K562 (cell line): ENCODE data around the gene CERS6. TPM values are rescaled to one million over a fixed set of nuclear protein-coding genes. Genes with fewer than 3 reads are reported as not detected.

Experiments used
- BMI1 ChIP-seq: fragments of 150-350 bp; IDR thresholded peaks from 2 replicates; pipeline ENCODE4 v1.6.1; 2014; ENCODE audit warnings: low read length
- DDX20 ChIP-seq: fragments of 450-650 bp; IDR thresholded peaks from 2 replicates; pipeline ENCODE4 v1.6.1; 2016; ENCODE audit warnings: missing genetic modification characterization, low read depth, mild to moderate bottlenecking, missing compliant biosample characterization, moderate library complexity
- DMBX1 ChIP-seq: fragments of 250-450 bp; sonication (Bioruptor Pico); IDR thresholded peaks from 2 replicates; pipeline ENCODE4 v1.8.0; 2022; ENCODE audit warnings: inconsistent platforms, mild to moderate bottlenecking, moderate library complexity, borderline replicate concordance
- ELF2 ChIP-seq: fragments of 250-450 bp; sonication (Bioruptor Pico); IDR thresholded peaks from 2 replicates; pipeline ENCODE4 v1.5.0; 2021; ENCODE audit warnings: mild to moderate bottlenecking
- GTF2A2 ChIP-seq: IDR thresholded peaks from 2 replicates; pipeline ENCODE4 v1.6.1; 2016; ENCODE audit warnings: mild to moderate bottlenecking, missing genetic modification characterization, missing compliant biosample characterization
- GTF2B ChIP-seq: IDR thresholded peaks from 2 replicates; pipeline ENCODE4 v1.6.1; 2011; ENCODE audit not compliant: insufficient read length; ENCODE audit errors: extremely low read depth
- HCFC1 ChIP-seq: IDR thresholded peaks from 2 replicates; pipeline ENCODE4 v1.6.1; 2012; ENCODE audit warnings: low read depth, low read length, improper control_type of control experiment
- HNRNPK ChIP-seq: fragments of 200-400 bp; formaldehyde crosslinking; IDR thresholded peaks from one replicate; pipeline ENCODE4 v1.6.1; 2018; ENCODE audit warnings: mild to moderate bottlenecking, low read depth, low read length; ENCODE audit not compliant: poor library complexity, severe bottlenecking
- ILF3 ChIP-seq: fragments of 450-650 bp; IDR thresholded peaks from 2 replicates; pipeline ENCODE4 v1.6.1; 2018; ENCODE audit warnings: antibody characterized with exemption, mild to moderate bottlenecking, moderate library complexity, borderline replicate concordance
- POLR2G ChIP-seq: fragments of 200-400 bp; formaldehyde crosslinking; IDR thresholded peaks from 2 replicates; pipeline ENCODE4 v1.6.1; 2017; ENCODE audit warnings: low read depth, mild to moderate bottlenecking, antibody characterized with exemption, low read length, moderate library complexity
- POLR3G ChIP-seq: IDR thresholded peaks from 2 replicates; pipeline ENCODE4 v1.6.1; 2011; ENCODE audit not compliant: insufficient read length, insufficient replicate concordance; ENCODE audit errors: extremely low read depth
- STAG1 ChIP-seq: sonication (generic); formaldehyde crosslinking; IDR thresholded peaks from 2 replicates; pipeline ENCODE4 v1.5.0; 2020; ENCODE audit warnings: missing genetic modification reagents, borderline replicate concordance
- STAT6 ChIP-seq: sonication (generic); formaldehyde crosslinking; IDR thresholded peaks from 2 replicates; pipeline ENCODE4 v1.8.1; 2023; ENCODE audit warnings: mild to moderate bottlenecking, missing genetic modification reagents
- TCFL5 ChIP-seq: fragments of 250-450 bp; sonication (Bioruptor Pico); conservative IDR thresholded peaks from 2 replicates; pipeline ENCODE4 v1.6.1; 2021; ENCODE audit warnings: mild to moderate bottlenecking, moderate library complexity, matching md5 sums
- ZNF274 ChIP-seq: IDR thresholded peaks from 2 replicates; pipeline ENCODE4 v1.6.1; 2011; ENCODE audit warnings: low read depth, mild to moderate bottlenecking, low read length, moderate library complexity, borderline replicate concordance
- ZNF282 ChIP-seq: sonication (generic); formaldehyde crosslinking; IDR thresholded peaks from 2 replicates; pipeline ENCODE4 v1.8.1; 2023; ENCODE audit warnings: missing genetic modification reagents
- ZNF589 ChIP-seq: fragments of 200-800 bp; sonication (Bioruptor generic); IDR thresholded peaks from 2 replicates; pipeline ENCODE4 v1.6.1; 2016; ENCODE audit warnings: low read depth, missing genetic modification characterization, missing compliant biosample characterization
- polyA plus RNA-seq, 8 experiments: library from polyadenylated mRNA; depleted of rRNA in 4 of 8; stranded (reverse) in 5 of 8; unstranded in 3 of 8; fragments of >200 nt; fragmentation: Nextera tagmentation in 2 of 8; fragmentation: Illumina TruSeq in 1 of 8; extraction: Ambion mirVana in 2 of 8; extraction: Trizol in 1 of 8; gene quantifications; 2 replicates each; pipeline versions ENCODE4 v1.2.1 to v1.2.3, GENCODE V29; 2011 to 2014; ENCODE audit warnings: inconsistent platforms in 1 of 8, missing spikeins in 1 of 8
- total RNA-seq, 7 experiments: library from RNA; depleted of rRNA in 6 of 7; stranded (reverse); fragments of >200 nt in 6 of 7; fragmentation: Illumina TruSeq in 2 of 7; extraction: Trizol in 2 of 7; gene quantifications; 2 replicates each; pipeline versions ENCODE4 v1.2.1 to v1.2.3, GENCODE V29; 2011 to 2021; ENCODE audit warnings: low replicate concordance in 1 of 7
- TF ChIP-seq, protein P1 (sequence below): fragments of 250-450 bp; sonication (Bioruptor Pico); IDR thresholded peaks from 2 replicates; pipeline ENCODE4 v1.8.0; 2022; ENCODE audit warnings: moderate library complexity, mild to moderate bottlenecking, inconsistent platforms
- TF ChIP-seq, protein P2 (sequence below), 2 experiments: IDR thresholded peaks; 2 replicates each; pipeline ENCODE4 v1.6.1; 2011; ENCODE audit warnings: borderline replicate concordance in 1 of 2, control low read depth in 1 of 2, low read depth in 1 of 2, low read length in 1 of 2, mild to moderate bottlenecking in 1 of 2, mixed read lengths in 1 of 2, moderate library complexity in 1 of 2; ENCODE audit not compliant: insufficient read depth in 1 of 2, insufficient read length in 1 of 2, poor library complexity in 1 of 2, severe bottlenecking in 1 of 2; ENCODE audit errors: extremely low read depth in 1 of 2

Gene CERS6
- total and polyA plus RNA-seq, 9 of the 15 experiments (the other 6 are each of a cell fraction or from before 2014, with no cell fraction given) = 1.6 to 13.6 (median 11.4) TPM

DNA sequence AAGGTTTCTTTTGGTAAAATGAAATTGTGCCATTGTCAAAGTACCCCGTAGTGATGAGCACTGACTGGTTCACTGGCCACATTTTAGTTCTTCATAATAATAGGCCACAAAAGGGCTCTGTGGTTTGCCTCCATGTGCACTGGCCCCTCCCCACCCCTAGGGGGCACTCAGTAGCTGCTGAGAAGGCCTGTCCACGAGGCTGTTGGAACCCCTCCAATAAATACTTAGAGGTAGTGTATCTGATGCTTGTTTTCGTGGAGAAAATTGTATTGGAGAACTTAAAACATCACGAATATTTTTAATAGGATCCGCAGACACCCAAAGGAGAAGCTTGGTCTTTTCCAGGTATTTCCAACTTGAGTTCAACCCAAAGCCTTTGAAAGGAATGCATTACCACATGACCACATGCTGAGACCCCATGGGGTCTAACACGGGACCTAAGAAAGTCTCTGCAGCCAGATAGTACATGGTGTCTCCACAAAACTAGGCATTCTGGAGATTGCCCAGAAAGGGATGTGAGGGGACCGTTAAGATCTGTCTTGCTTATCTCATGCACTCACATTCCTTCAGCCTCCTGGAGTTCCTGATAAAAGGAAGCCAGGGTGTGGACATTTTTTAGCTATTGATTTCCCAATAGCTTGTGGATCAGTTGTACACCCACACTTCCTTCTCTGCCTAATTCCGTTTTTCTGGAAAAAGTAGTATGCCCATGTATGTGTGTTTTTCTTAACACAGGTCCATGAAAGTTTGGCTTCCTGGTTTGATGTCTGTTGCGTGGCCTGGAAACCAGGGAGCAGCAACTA is 317.8 kb downstream of the CERS6 start (continued):
- TF ChIP-seq, protein P1, sequence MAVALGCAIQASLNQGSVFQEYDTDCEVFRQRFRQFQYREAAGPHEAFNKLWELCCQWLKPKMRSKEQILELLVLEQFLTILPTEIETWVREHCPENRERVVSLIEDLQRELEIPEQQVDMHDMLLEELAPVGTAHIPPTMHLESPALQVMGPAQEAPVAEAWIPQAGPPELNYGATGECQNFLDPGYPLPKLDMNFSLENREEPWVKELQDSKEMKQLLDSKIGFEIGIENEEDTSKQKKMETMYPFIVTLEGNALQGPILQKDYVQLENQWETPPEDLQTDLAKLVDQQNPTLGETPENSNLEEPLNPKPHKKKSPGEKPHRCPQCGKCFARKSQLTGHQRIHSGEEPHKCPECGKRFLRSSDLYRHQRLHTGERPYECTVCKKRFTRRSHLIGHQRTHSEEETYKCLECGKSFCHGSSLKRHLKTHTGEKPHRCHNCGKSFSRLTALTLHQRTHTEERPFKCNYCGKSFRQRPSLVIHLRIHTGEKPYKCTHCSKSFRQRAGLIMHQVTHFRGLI (CRISPR knock-in tag) = no peak; the same call in 1 of the 2 replicates
- TF ChIP-seq, protein P2, sequence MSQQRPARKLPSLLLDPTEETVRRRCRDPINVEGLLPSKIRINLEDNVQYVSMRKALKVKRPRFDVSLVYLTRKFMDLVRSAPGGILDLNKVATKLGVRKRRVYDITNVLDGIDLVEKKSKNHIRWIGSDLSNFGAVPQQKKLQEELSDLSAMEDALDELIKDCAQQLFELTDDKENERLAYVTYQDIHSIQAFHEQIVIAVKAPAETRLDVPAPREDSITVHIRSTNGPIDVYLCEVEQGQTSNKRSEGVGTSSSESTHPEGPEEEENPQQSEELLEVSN (IDR thresholded peaks at IDR 0.05; ENCODE audit: borderline replicate concordance in 1 of 2, extremely low read depth in 1 of 2, insufficient read depth in 1 of 2, insufficient read length in 1 of 2, low read depth in 1 of 2, low read length in 1 of 2, poor library complexity in 1 of 2, severe bottlenecking in 1 of 2) = peak; percentile 45 to 61
- TF ChIP-seq DMBX1 = peak; percentile 80
- TF ChIP-seq DDX20 (tag) = peak; percentile 60; the same call in 1 of the 2 replicates
- TF ChIP-seq ZNF589 = peak; percentile 92
- TF ChIP-seq ZNF274 = peak; percentile 72; the same call in 1 of the 2 replicates
- peak; percentile 86; the same call in 1 of the 2 replicates for TF ChIP-seq ILF3
- TF ChIP-seq HCFC1 = no peak; the same call in 1 of the 2 replicates
- TF ChIP-seq ZNF282 (CRISPR knock-in tag) = no peak
- no peak for TF ChIP-seq GTF2B
- no peak for TF ChIP-seq ELF2
- TF ChIP-seq GTF2A2 = no peak
- 0 out of 2 replicates have a peak, but pooled peaks have one; percentile 20 for TF ChIP-seq BMI1
- TF ChIP-seq STAT6 = peak; percentile 83; the same call in 1 of the 2 replicates
- TF ChIP-seq STAG1 (CRISPR knock-in tag) = no peak
- TF ChIP-seq POLR3G = no peak
- TF ChIP-seq HNRNPK = no peak
- no peak; the same call in 1 of the 2 replicates for TF ChIP-seq TCFL5 (CRISPR knock-in tag)
- TF ChIP-seq POLR2G = no peak
